ENCODE data around the gene CCDC18. TPM values are rescaled to one million over a fixed set of nuclear protein-coding genes. Genes with fewer than 3 reads are reported as not detected.
A peak's percentile ranks its signal among the peaks of the same experiment; 100 is the strongest.

Gene CCDC18
- polyA plus RNA-seq, 3 donors: 2.8 to 5.9 (median 4.4) TPM

GRCh38 chr1:93200086-93200620 is 19.6 kb downstream of the CCDC18 start:
- intact Hi-C loops (cut with micrococcal nuclease): no loop called here
- H3K36me3 ChIP-seq (replicated peaks in 1 of 2; ENCODE audit: control insufficient read depth in 1 of 2, insufficient read depth in 2 of 2, low read length in 2 of 2): peaks cover 35 to 75% of the 10 kb centered on the region in 2 donors
- no peak for TF ChIP-seq CTCF (IDR thresholded peaks at IDR 0.05)
- no peak for DNase-seq
- Mint-ChIP-seq H3K27ac (peak overlapping the region in 2 of 7 donors; percentile 12 to 36), H3K4me3 (no peak overlapping the region), H3K9me3 (no peaks in the 10 kb centered on the region), H3K4me1 (no peaks in the 10 kb centered on the region), H3K36me3 (peaks cover 31 to 52% of the 10 kb centered on the region in 2 donors), H3K27me3 (ENCODE audit: low read depth in 3 of 3) (no peaks in the 10 kb centered on the region)
- H3K27ac ChIP-seq (ENCODE audit: low read depth in 1 of 2, low read length in 2 of 2): no peak overlapping the region
- no peaks in the 10 kb centered on the region for H3K79me2 ChIP-seq (ENCODE audit: insufficient read depth, low read length)
- no peaks in the 10 kb centered on the region for H3K9me3 ChIP-seq (replicated peaks in 1 of 2; ENCODE audit: control insufficient read depth in 1 of 2, insufficient read depth in 1 of 2, low read length in 2 of 2)
- no peak overlapping the region for H3K4me3 ChIP-seq (replicated peaks in 1 of 3; ENCODE audit: low read depth in 2 of 3, low read length in 3 of 3)
- no peak overlapping the region for H3K4me2 ChIP-seq (replicated peaks; ENCODE audit: extremely low read depth, low read length, poor library complexity, severe bottlenecking)
- no peak overlapping the region for H2AFZ ChIP-seq (ENCODE audit: insufficient read depth, low read depth, low read length, poor library complexity, severe bottlenecking)
- WGBS (ENCODE audit: insufficient coverage): 100% methylated on average over 2 of the region's 6 CpGs
- H3K4me1 ChIP-seq (ENCODE audit: control insufficient read depth in 1 of 2, insufficient read depth in 2 of 2, low read length in 2 of 2): no peaks in the 10 kb centered on the region
- no peaks in the 10 kb centered on the region for H4K20me1 ChIP-seq (ENCODE audit: insufficient read depth, low read length)
- no peak overlapping the region for H3K9ac ChIP-seq (ENCODE audit: insufficient read depth, low read length, poor library complexity, severe bottlenecking)
- no peaks in the 10 kb centered on the region for H3K27me3 ChIP-seq (ENCODE audit: control insufficient read depth in 2 of 2, insufficient read depth in 2 of 2, low read length in 2 of 2)

GRCh38 chr1:93200714-93201113 is 20.2 kb downstream of the CCDC18 start:
- H3K27me3 ChIP-seq (ENCODE audit: control insufficient read depth in 2 of 2, insufficient read depth in 2 of 2, low read length in 2 of 2): no peaks in the 10 kb centered on the region
- no peaks in the 10 kb centered on the region for H3K4me1 Mint-ChIP-seq
- H2AFZ ChIP-seq (ENCODE audit: insufficient read depth, low read depth, low read length, poor library complexity, severe bottlenecking): no peak overlapping the region
- H3K27ac ChIP-seq (ENCODE audit: low read depth in 1 of 2, low read length in 2 of 2): no peak overlapping the region
- H3K9me3 Mint-ChIP-seq: no peaks in the 10 kb centered on the region
- H3K9ac ChIP-seq (ENCODE audit: insufficient read depth, low read length, poor library complexity, severe bottlenecking): no peak overlapping the region
- H3K4me2 ChIP-seq (replicated peaks; ENCODE audit: extremely low read depth, low read length, poor library complexity, severe bottlenecking): no peak overlapping the region
- WGBS (ENCODE audit: insufficient coverage): 80% methylated on average over 1 of the region's 4 CpGs
- no peak for DNase-seq
- no peak overlapping the region for H3K27ac Mint-ChIP-seq
- no peak overlapping the region for H3K4me3 Mint-ChIP-seq
- no peaks in the 10 kb centered on the region for H3K9me3 ChIP-seq (replicated peaks in 1 of 2; ENCODE audit: control insufficient read depth in 1 of 2, insufficient read depth in 1 of 2, low read length in 2 of 2)
- H3K4me1 ChIP-seq (ENCODE audit: control insufficient read depth in 1 of 2, insufficient read depth in 2 of 2, low read length in 2 of 2): no peaks in the 10 kb centered on the region
- H3K4me3 ChIP-seq (replicated peaks in 1 of 3; ENCODE audit: low read depth in 2 of 3, low read length in 3 of 3): no peak overlapping the region
- H3K36me3 ChIP-seq (replicated peaks in 1 of 2; ENCODE audit: control insufficient read depth in 1 of 2, insufficient read depth in 2 of 2, low read length in 2 of 2): peaks cover 35 to 75% of the 10 kb centered on the region in 2 donors
- no peaks in the 10 kb centered on the region for H4K20me1 ChIP-seq (ENCODE audit: insufficient read depth, low read length)
- peaks cover 28 to 48% of the 10 kb centered on the region in 2 donors for H3K36me3 Mint-ChIP-seq
- no peaks in the 10 kb centered on the region for H3K27me3 Mint-ChIP-seq (ENCODE audit: low read depth in 3 of 3)
- TF ChIP-seq CTCF (IDR thresholded peaks at IDR 0.05): no peak
- intact Hi-C loops (cut with micrococcal nuclease): no loop called here
- H3K79me2 ChIP-seq (ENCODE audit: insufficient read depth, low read length): no peaks in the 10 kb centered on the region
